D721Med (cell line): ENCODE results near the gene NPAS2.

Source experiments
- DNase-seq: peaks from one replicate; pipeline ENCODE4 v3.0.0; 2011; ENCODE audit warnings: low spot score; ENCODE audit not compliant: insufficient read length
- FAIRE-seq: peaks from 2 replicates; lab custom pipeline; 2011; peaks lifted over from hg19 to GRCh38; lab: Jason Lieb, UNC
- CTCF ChIP-seq: IDR thresholded peaks from 2 replicates; pipeline ENCODE4 v1.5.1; 2012; ENCODE audit warnings: mild to moderate bottlenecking, control low read depth; ENCODE audit not compliant: insufficient read depth; ENCODE audit errors: missing control alignments

NPAS2 gene

GRCh38 chr2:100919316-100919715 lies 99.4 kb downstream of the NPAS2 start:
- FAIRE-seq (no peak), DNase-seq (no peak)
- peak; percentile 43 for TF ChIP-seq CTCF

- FAIRE-seq: no peak
- TF ChIP-seq CTCF: no peak
- DNase-seq: no peak
Measured at GRCh38 chr2:100921685-100922161, 101.8 kb downstream of the NPAS2 start.

GRCh38 chr2:100923461-100924060 lies 103.6 kb downstream of the NPAS2 start:
- TF ChIP-seq CTCF: no peak
- no peak for FAIRE-seq
- no peak for DNase-seq

GRCh38 chr2:100924122-100924519 lies 104.2 kb downstream of the NPAS2 start:
- TF ChIP-seq CTCF: no peak
- DNase-seq: no peak
- no peak for FAIRE-seq

GRCh38 chr2:100924520-100925451 lies 104.8 kb downstream of the NPAS2 start:
- FAIRE-seq (no peak), DNase-seq (no peak)
- TF ChIP-seq CTCF: no peak

GRCh38 chr2:100928235-100928634 lies 108.3 kb downstream of the NPAS2 start:
- TF ChIP-seq CTCF: no peak
- FAIRE-seq (no peak), DNase-seq (no peak)
